Breast epithelium (tissue), 3 donors: ENCODE data around the gene CTXN2.

Source experiments
- POLR2AphosphoS5 ChIP-seq, 3 donors: sonication (generic); formaldehyde crosslinking; IDR thresholded peaks; one replicate each; pipeline ENCODE4 v1.6.1; 2017; ENCODE audit warnings: antibody characterized with exemption in 3 of 3
- TF ChIP-seq, protein P1 (sequence below), 3 donors: fragments of 450-650 bp; IDR thresholded peaks; one replicate each; pipeline ENCODE4 v1.5.1; 2016 to 2017; ENCODE audit warnings: antibody characterized with exemption in 3 of 3, mild to moderate bottlenecking in 3 of 3, moderate library complexity in 3 of 3

GRCh38 chr15:48222627-48223026 is 31.2 kb downstream of the CTXN2 start:
- TF ChIP-seq, protein P1, sequence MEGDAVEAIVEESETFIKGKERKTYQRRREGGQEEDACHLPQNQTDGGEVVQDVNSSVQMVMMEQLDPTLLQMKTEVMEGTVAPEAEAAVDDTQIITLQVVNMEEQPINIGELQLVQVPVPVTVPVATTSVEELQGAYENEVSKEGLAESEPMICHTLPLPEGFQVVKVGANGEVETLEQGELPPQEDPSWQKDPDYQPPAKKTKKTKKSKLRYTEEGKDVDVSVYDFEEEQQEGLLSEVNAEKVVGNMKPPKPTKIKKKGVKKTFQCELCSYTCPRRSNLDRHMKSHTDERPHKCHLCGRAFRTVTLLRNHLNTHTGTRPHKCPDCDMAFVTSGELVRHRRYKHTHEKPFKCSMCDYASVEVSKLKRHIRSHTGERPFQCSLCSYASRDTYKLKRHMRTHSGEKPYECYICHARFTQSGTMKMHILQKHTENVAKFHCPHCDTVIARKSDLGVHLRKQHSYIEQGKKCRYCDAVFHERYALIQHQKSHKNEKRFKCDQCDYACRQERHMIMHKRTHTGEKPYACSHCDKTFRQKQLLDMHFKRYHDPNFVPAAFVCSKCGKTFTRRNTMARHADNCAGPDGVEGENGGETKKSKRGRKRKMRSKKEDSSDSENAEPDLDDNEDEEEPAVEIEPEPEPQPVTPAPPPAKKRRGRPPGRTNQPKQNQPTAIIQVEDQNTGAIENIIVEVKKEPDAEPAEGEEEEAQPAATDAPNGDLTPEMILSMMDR (IDR thresholded peaks at IDR 0.05) = no peak
- no peak for TF ChIP-seq POLR2AphosphoS5 (IDR thresholded peaks at IDR 0.05)
